HT-29 (cell line): Measurements from ENCODE around the gene CDH4. TPM values are rescaled to one million over a fixed set of nuclear protein-coding genes. Genes with fewer than 3 reads are reported as not detected.
"Not testable (repeated sequence)": the region's sequence is repeated elsewhere in the genome, so short reads cannot be mapped to it uniquely, and the experiment has no call there.

ENCODE experiments used
- DNase-seq: peaks from one replicate; pipeline ENCODE4 v3.0.0-alpha.2; 2015; ENCODE audit warnings: low spot score
- total RNA-seq: library from RNA; depleted of rRNA; stranded (reverse); fragments of >200 nt; shearing (Covaris generic); gene quantifications from 2 replicates; pipeline ENCODE4 v1.2.3, GENCODE V29; 2014

The CDH4 gene
- total RNA-seq, 1 experiment from 2014 or later: not detected

DNA sequence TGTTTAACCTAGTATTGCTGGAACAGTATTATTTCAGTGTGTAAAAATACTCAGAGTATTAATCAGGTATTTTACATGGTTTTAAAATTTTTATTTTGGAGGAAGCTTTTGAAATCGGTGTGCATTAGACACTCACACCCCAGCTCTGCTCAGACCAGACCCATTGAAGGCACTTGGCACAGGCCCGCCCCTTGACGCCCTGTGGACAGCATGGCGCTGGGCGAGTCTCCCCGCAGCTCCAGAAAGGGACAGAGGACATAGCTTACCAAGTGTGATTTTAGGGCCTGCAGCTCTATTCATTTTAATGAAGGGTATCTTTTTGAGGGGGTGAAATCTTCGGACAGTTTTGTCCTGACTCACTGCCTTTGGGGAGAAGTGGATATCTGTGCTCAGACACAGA, 164.5 kb downstream of the CDH4 start:
- no peak for DNase-seq

DNA sequence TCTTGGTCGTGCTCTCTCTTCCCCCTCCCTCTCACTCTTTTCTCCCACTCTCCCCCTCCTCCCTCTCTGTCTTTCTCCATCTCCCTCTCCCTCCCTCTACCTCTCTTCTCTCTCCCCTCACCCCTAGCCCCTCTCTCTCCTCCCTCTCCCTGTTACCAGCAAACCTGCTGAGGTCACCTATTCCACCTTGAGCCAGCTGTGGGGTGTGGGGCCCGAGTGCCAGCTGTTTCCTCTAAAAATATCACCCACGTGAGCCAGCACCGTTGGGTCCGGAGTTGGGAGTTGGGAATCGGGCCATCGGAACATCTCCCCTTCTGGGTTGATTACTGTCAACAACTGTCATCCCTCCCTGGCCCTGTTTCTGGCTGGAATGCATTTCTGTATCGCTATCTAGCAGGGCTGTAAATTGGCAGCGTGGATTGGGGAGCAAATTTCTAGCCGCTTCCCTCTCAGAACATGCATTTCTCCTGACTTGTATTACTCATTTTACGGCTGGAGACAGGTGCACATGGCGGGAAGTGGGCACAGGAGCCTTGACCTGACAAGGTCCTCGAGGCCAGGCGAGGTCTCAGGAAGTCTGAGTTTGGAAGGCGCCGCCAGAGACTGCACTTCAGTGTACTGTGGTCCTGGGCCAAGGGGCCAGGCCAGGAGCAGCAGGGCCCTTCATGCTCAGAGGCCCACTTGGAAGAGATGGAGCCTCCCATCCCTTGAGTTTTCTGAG, 165.3 kb downstream of the CDH4 start:
- no peak for DNase-seq

DNA sequence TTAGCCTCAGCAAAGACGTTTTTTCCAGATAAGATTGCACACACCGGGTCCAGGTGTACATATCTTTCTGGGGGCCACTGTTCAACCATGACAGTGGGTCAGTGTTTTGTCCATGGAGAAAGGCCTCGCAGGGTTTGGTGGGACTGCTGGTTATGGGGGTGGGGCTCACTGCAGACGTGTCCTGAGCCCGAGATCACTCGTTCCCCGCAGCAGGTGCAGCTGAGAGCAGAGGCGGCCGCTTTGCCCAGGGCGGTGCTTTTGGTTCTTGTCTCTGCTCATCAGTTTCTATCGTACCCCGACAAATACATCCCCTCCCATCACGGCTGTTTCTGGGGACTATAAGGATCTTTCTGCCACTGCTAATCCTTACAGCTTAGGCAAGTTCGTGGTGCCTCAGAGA, 166.9 kb downstream of the CDH4 start:
- no peak for DNase-seq

DNA sequence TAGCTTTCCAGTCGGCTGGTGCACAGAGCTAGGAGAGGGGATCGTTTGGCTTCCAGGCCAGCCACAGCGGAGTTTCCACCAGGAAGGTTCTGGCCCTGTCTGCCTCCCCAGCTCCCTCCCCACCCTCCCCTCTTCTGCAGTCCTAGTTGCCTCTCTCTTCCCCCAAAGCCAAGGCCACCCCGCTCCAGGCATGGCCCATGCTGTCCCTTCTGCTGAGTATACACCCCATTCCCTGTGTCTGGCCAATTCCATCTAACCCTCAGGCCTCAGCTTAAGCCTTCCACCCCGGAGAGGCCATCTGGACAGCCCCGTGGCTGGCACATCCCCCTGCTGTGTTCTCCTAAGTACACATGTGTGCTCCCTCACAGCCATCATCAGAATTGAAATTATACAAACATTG, 167.4 kb downstream of the CDH4 start:
- no peak for DNase-seq

DNA sequence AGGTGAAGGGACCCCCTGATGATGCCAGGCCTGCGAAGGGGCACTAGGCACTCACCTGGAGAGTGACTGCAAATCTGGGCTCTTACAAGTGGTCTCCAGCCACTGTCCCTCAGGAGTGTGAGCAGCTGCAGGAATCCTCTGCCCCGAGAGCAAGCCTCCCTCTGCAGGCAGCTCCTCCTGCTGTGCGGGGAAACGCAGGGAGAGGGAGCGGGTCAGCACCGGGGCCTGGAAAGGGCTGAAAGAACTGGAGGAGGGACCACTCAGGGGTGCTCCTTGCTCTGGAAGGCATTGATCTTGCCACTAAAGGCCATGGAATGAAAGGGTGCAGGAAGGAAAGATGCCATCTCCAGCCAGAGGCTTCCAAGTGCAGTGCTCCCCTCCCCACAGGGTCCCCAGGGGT, 168.0 kb downstream of the CDH4 start:
- no peak for DNase-seq

- no peak for DNase-seq
Measured at GRCh38 chr20:61420781-61421180, 168.7 kb downstream of the CDH4 start.

GRCh38 chr20:61422636-61423425, 170.8 kb downstream of the CDH4 start:
- no peak for DNase-seq

GRCh38 chr20:61424011-61424627, 172.1 kb downstream of the CDH4 start:
- DNase-seq: no peak

DNA sequence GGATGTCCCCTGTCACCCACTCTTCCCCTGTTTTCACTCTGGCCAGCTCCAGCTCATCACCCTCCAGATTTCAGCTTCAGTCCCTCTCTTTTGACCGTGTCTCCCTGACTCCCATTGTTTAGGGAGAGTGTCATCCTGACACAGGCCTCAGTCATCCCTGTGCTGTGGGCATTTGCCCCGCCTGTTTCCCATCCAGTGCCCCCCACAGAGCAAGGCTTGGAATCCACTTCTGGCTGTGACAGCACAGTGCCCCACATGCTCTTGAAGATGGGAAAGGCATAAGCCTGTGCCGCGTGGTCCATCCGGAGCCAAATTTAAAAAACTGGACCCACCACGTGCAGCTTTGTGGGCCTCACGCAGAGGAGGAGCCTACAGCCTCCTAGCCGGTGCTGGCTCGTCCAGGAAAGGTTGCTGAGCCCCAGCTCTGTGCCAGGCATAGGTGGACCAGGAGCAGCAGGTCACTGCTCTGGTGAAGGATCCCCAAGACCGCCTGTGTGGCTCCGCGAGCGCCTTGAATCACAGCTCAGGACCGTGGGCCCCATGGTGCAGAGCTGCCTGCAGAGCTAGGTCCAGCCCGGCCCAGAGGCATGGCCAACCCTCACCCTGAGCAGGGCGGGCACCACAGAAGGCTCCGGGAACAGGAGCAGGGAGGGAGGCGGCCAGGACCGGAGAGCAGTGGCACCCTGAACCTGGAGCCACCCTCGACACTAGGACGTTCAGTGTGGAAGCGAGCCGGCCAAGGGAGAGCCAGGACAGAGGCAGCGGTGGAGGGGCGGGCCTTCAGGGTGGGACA, 172.8 kb downstream of the CDH4 start:
- DNase-seq: no peak

DNA sequence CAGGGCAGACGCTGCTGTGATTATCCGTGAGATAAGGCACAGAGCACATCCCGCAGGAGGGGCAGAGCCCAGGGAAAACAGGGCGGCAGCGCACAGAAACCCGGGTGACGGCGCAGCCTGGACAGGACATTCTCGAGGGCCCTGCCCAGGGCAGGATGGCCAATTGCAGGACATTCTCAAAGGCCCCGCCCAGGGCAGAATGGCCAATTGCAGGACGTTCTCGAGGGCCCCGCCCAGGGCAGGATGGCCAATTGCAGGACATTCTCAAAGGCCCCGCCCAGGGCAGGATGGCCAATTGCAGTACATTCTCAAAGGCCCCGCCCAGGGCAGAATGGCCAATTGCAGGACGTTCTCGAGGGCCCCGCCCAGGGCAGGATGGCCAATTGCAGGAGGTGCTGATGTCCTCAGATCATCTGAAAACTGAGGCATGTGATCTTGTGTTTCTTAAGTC, 173.5 kb downstream of the CDH4 start:
- DNase-seq: not testable (repeated sequence)

DNA sequence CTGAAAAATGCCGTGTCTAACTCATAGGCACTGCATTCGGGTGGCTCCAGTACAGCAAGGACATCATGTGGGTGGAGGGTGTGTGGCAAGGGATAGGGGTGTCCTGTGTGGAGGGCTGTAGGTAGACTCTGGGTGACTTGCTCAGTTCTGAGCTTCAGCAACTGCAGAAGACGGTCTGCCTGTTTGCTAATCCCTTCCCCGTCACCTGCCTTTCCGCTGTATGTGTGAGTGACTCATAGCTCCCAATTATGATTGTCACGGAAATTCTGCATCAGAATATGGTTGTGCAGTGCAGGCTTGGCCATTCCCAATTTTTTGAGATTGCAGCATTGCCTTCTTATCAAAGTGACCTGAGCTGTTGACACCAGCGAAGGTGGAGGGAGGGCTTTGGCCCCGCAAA, 174.3 kb downstream of the CDH4 start:
- no peak for DNase-seq

DNA sequence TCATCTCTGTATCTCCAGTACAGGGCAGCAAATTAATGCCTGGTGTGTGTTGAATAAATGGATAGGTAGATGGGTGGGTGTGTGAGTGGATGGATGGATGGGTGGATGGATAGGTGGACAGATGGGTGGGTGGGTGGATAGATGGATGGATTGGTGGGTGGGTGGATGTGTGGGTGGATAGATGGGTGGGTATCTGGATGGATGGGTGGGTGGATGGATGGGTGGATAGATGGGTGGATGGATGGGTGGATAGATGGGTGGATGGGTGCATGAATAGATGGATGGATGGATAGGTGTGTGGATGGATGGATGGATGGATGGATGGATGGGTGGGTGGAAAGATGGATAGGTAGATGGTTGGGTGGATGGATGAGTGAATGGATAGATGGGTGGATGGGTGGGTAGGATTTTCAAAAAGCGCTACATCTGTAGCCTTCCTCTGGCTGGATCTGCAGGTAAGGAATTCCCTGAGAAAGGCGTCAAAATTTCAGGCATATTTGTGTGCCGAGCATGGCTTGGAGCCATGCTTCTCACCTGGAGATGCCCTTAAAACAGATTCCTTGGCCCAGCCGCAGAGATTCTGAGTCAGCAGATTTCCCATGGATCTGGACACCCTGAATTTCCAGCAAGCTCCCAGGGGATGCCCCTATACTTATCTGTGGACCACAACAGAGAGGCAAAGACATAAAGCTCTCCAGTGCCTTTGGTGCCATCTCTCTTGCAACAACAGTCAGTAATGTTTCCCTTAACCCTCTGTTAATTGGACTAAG, 177.6 kb downstream of the CDH4 start:
- DNase-seq: no peak

DNA sequence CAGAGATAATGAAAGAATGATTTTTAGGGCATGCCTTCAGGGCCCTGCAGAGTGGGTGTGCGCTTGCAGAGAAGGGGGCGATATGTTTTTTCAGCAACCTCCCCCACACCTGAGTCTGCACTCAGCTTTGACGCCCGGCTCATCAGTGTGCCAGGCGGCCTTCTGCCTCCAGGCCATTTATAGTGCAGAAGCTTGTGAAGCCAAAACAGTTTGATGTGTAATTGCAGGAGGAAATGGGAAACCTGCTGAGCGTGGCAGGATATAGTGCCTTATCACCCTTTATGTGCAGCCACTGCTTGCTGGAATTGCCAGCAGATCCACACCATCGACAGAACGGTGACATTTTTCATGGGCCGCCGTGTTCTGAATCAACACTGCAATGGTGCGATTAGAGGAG, 178.2 kb downstream of the CDH4 start:
- no peak for DNase-seq

GRCh38 chr20:61433176-61433575, 181.1 kb downstream of the CDH4 start:
- no peak for DNase-seq

DNA sequence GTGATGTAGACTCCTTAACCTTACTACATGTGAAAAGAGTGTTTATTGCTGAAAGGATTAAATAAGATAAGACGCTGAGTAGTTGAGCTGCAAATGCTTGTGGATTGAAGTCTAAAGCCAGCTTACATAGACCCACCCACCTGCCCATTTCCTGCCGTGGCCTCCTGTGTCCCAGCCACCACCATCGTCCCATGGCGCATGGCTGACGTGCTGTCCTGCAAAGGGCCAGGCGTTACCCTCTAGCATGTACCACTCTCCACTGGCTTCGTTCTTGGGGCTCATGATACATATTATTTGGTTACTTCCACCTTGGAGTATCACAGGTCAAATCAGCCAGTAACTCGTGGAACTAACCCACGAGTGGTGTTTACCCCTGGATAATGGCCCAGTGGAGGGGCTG, 181.8 kb downstream of the CDH4 start:
- no peak for DNase-seq

DNA sequence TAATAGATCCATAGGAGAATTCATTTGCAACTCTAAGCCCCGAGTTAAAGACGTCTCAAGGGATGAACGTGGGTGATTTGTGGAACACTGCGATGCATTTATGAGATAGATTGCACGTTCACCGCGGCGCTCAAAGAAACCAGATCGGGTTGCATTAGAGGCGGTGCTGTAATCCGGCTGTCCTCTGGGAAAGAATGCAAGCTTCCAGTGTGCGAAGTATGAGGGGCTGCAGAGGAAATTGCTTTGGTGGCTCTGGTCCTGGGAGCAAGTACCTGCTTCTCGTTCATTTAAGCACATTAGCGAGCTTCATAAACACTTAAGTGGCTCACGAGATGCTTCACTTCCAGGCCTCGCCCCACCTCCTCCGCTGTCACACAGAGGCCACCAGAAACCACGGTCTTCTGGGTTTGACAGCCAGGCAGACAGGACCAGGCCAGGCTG, 182.3 kb downstream of the CDH4 start:
- DNase-seq: no peak

- no peak for DNase-seq
Measured at GRCh38 chr20:61435184-61435822, 183.2 kb downstream of the CDH4 start.

DNA sequence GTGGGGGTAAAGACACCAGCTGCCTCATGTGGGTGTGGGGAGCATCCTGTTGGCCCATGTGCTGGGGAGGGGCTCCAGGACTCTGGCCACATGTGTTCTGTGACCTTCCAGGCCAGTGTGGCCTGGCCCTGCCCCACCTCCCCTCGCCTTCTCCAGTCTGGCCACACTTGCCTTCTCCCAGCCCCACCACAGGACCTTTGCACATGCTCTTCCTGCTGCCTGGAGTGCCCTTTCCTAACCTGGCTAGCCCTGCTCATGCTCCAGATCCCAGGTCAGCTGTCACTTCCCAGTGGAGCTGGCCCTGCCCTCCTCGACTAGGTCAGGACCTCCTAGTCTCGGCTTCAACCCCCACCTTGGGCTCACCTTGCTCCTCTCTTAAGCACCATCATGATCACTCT, 183.8 kb downstream of the CDH4 start:
- DNase-seq: no peak

GRCh38 chr20:61436283-61436666, 184.2 kb downstream of the CDH4 start:
- no peak for DNase-seq

DNA sequence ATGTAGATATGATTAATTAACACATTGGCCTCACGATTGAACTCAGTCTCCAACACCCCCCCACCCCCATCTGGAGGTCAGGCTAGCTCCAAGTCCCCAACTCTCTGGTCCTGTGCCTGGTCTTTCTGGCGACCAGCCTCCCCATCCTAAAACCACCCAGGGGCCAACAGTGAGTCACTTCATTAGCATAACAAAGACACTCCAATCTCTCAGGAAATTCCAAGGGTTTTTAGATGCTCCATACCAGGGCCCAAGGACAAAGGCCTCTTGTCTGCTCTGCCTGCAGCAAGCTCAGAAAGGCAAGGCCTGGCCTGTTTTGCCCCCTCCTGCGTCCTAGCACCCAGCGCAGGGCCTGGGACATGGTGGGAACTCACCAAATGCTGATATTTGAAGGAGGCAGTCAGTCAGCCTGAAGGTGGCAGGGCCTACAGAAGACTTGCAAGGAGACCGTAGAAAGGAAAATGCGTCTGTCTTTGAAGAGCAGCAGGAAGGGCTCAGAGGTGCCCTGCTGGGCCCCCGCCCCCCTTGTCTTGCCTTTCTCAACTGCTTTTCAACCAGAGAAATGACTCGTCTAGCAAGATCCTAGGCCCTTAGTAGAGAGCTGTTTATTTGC, 184.7 kb downstream of the CDH4 start:
- DNase-seq: no peak
